Nephron progenitor cell (in vitro differentiated cells): Measurements from ENCODE around the gene MGAT4C.

Source experiments
- DNase-seq: peaks from one replicate; pipeline ENCODE4 v3.0.0; 2021
- H3K27ac Mint-ChIP-seq: 2 replicates; pipeline ENCODE4 v1.8.0; 2021; ENCODE audit warnings: mild to moderate bottlenecking, moderate library complexity, mixed read lengths
- H3K27me3 Mint-ChIP-seq: 2 replicates; pipeline ENCODE4 v1.8.0; 2021; ENCODE audit warnings: mild to moderate bottlenecking, low read depth, mixed read lengths; ENCODE audit not compliant: poor library complexity
- H3K36me3 Mint-ChIP-seq: 2 replicates; pipeline ENCODE4 v1.8.0; 2021; ENCODE audit warnings: low read depth, mixed read lengths
- H3K4me1 Mint-ChIP-seq: 2 replicates; pipeline ENCODE4 v1.8.0; 2021; ENCODE audit warnings: mixed read lengths
- H3K4me3 Mint-ChIP-seq: 2 replicates; pipeline ENCODE4 v1.8.0; 2021; ENCODE audit warnings: mild to moderate bottlenecking, moderate library complexity, mixed read lengths
- H3K9me3 Mint-ChIP-seq: 2 replicates; pipeline ENCODE4 v1.8.0; 2021; ENCODE audit warnings: mild to moderate bottlenecking, moderate library complexity, mixed read lengths
- CTCF ChIP-seq: fragments of 200-600 bp; sonication (generic); IDR thresholded peaks from 2 replicates; pipeline ENCODE4 v1.5.0; 2021; ENCODE audit warnings: antibody characterized with exemption

MGAT4C gene

GRCh38 chr12:86050010-86050409 is 206.2 kb downstream of the MGAT4C start:
- TF ChIP-seq CTCF: no peak
- Mint-ChIP-seq H3K27ac (no peak overlapping the region), H3K36me3 (no peaks in the 10 kb centered on the region), H3K4me3 (no peak overlapping the region), H3K9me3 (no peaks in the 10 kb centered on the region), H3K27me3 (no peaks in the 10 kb centered on the region), H3K4me1 (no peaks in the 10 kb centered on the region)
- no peak for DNase-seq

- Mint-ChIP-seq H3K4me3 (no peak overlapping the region), H3K9me3 (peaks cover 35% of the 10 kb centered on the region), H3K4me1 (no peaks in the 10 kb centered on the region), H3K27ac (no peak overlapping the region), H3K36me3 (no peaks in the 10 kb centered on the region), H3K27me3 (no peaks in the 10 kb centered on the region)
- no peak for DNase-seq
- no peak for TF ChIP-seq CTCF
These were observed 211.8 kb downstream of the MGAT4C start for GRCh38 chr12:86044396-86044795.

GRCh38 chr12:86042062-86042461 is 214.1 kb downstream of the MGAT4C start:
- DNase-seq: no peak
- H3K27ac Mint-ChIP-seq: no peak overlapping the region
- peaks cover 58% of the 10 kb centered on the region for H3K9me3 Mint-ChIP-seq
- TF ChIP-seq CTCF: no peak
- H3K4me3 Mint-ChIP-seq: no peak overlapping the region
- H3K36me3 Mint-ChIP-seq: no peaks in the 10 kb centered on the region
- no peaks in the 10 kb centered on the region for H3K27me3 Mint-ChIP-seq
- H3K4me1 Mint-ChIP-seq: no peaks in the 10 kb centered on the region

- Mint-ChIP-seq H3K4me3 (no peak overlapping the region), H3K4me1 (no peaks in the 10 kb centered on the region), H3K36me3 (no peaks in the 10 kb centered on the region), H3K27me3 (peaks cover 8% of the 10 kb centered on the region), H3K27ac (no peak overlapping the region), H3K9me3 (no peaks in the 10 kb centered on the region)
- no peak for DNase-seq
- no peak for TF ChIP-seq CTCF
These were observed 237.8 kb downstream of the MGAT4C start for GRCh38 chr12:86018361-86018760.

GRCh38 chr12:86015026-86015425 is 241.2 kb downstream of the MGAT4C start:
- Mint-ChIP-seq H3K9me3 (no peaks in the 10 kb centered on the region), H3K4me1 (no peaks in the 10 kb centered on the region), H3K27me3 (peaks cover 3% of the 10 kb centered on the region), H3K4me3 (no peak overlapping the region), H3K36me3 (no peaks in the 10 kb centered on the region), H3K27ac (no peak overlapping the region)
- DNase-seq: no peak
- no peak for TF ChIP-seq CTCF

- no peaks in the 10 kb centered on the region for H3K27me3 Mint-ChIP-seq
- H3K9me3 Mint-ChIP-seq: no peaks in the 10 kb centered on the region
- H3K36me3 Mint-ChIP-seq: no peaks in the 10 kb centered on the region
- no peak for TF ChIP-seq CTCF
- H3K4me3 Mint-ChIP-seq: no peak overlapping the region
- no peaks in the 10 kb centered on the region for H3K4me1 Mint-ChIP-seq
- no peak overlapping the region for H3K27ac Mint-ChIP-seq
- DNase-seq: no peak
These were observed 249.5 kb downstream of the MGAT4C start for GRCh38 chr12:86006727-86007126.
